Vagina (tissue), 2 donors: Measurements from ENCODE around the gene DPP3.

ENCODE experiments used
- CTCF ChIP-seq, 3 experiments: fragments of 450-650 bp in 2 of 3; fragments of 200-600 bp in 1 of 3; sonication (generic) in 1 of 3; IDR thresholded peaks; one replicate each; pipeline ENCODE4 v1.5.1; 2017 to 2019; ENCODE audit warnings: antibody characterized with exemption in 3 of 3, mild to moderate bottlenecking in 2 of 3, moderate library complexity in 2 of 3
- POLR2A ChIP-seq, 2 donors: fragments of 450-650 bp; IDR thresholded peaks; one replicate each; pipeline ENCODE4 v1.6.1; 2017; ENCODE audit warnings: antibody characterized with exemption in 2 of 2, mild to moderate bottlenecking in 2 of 2, moderate library complexity in 2 of 2

GRCh38 chr11:66524304-66525040 is 44.2 kb downstream of the DPP3 start:
- no peak for TF ChIP-seq POLR2A (IDR thresholded peaks at IDR 0.05)
- TF ChIP-seq CTCF (IDR thresholded peaks at IDR 0.05): no peak
